ENCODE data around the gene LAMTOR2.

Gene LAMTOR2

GRCh38 chr1:156076609-156077429, 22.2 kb downstream of the LAMTOR2 start:
- peak; percentile 68 for DNase-seq

- no peak for DNase-seq
These were observed 22.8 kb downstream of the LAMTOR2 start for GRCh38 chr1:156077430-156077760.

- DNase-seq = no peak
These were observed 24.1 kb downstream of the LAMTOR2 start for GRCh38 chr1:156078728-156079127.

GRCh38 chr1:156079762-156080161, 25.2 kb downstream of the LAMTOR2 start:
- no peak for DNase-seq

GRCh38 chr1:156080241-156080862, 25.8 kb downstream of the LAMTOR2 start:
- DNase-seq = peak; percentile 60

DNA sequence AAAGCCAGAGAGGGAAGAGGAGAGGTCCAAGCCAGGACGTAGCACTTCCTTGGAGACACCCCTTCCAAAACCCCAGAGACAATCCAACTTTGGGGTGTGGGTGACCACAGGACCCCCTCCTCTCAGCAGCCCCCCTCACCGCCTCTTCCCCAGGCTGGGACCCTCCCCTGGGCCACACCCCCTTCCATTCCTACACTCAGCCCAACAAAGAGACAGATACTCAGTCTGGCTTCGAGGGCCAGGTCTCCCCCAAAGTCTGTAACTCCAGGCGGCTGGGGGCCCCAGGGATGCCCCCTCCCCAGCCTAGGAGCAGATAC, 26.2 kb downstream of the LAMTOR2 start:
- DNase-seq = no peak

DNA sequence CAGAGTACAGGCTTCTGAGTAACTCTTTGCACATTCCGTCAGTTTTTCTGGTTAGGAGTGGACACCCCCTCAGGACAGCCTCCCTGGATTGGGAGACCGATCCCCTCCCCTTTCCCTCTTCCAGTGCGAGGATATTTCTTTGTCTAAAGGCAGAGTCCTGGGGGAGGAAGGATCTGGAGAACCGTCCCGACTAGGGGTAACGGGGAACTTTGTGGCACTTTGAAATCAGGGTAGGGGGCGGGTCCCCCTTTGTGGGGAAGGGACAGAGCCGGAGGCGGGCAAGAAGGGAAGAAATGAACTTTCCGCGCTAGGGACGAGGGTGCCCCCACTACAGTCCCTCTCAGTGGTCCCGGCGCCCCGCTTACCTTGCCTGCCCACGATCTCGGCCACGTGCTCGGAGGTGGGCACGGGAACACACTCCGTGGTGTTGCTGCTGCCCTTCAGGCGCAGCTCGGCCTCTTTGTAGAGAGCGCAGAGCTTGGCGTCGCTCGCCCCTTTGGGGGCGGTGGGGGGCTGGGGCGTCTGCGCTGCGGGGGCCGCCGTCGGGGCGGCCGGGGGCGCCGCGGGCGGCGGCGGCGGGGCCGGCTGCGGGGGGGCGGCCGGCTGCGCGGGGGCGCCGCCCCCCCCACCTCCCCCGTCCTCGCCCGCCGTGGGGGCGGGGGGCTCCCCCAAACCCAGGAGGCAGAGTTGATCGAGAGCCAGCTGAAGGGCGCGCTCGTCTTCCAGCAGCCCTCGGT, 26.8 kb downstream of the LAMTOR2 start:
- peak; percentile 60 for DNase-seq

GRCh38 chr1:156081917-156082308, 27.3 kb downstream of the LAMTOR2 start:
- DNase-seq = no peak

- peak; percentile 95 for DNase-seq
These were observed 27.9 kb downstream of the LAMTOR2 start, which contains the start of gene MEX3A for GRCh38 chr1:156082309-156083091. MEX3A (minus strand) TSS chr1:156082465; CDS start chr1:156081998, 467 bp downstream.

- DNase-seq = no peak
These were observed 29.5 kb downstream of the LAMTOR2 start for GRCh38 chr1:156083800-156084790.

DNA sequence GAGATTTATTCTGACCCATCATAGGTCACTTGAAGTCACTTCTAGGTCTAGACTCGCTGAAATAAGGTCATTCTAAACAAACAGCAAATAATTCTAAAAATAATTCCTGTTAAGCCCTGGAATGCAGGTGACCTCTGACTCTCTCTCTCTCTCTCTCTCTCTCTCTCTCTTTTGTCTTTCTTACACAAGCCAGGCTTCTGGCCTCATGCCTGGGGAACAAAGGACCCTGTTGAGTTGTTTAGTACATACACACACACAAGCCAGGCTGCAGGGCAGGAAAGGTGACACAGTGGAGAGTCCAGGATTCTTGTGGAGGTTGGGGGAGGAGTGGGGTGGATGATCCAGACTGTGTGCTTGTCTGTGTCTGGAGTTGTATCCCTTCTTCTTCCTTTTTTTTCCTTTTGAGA, 31.7 kb downstream of the LAMTOR2 start:
- DNase-seq = no peak

DNA sequence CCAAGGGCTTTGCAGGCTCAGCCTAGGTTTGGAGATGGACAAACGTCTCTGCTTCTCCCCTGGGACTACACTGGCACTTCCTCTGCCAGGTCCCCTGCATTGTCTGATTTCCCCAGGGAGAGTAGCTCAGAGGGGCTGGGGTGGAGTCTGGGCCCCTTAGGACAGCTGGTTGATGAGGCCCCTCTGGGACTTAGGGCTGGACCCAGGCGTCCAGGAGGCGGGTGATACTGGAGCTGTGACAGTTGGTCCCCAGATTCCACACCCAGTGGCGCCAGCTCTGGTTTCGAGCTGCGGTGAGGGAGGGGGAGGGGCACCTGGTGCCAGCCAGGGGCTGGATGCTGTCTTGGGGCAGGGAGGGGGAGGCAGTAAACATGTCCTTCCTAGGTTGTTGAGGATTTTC, 35.1 kb downstream of the LAMTOR2 start:
- DNase-seq = no peak

- DNase-seq = no peak
These were observed 35.7 kb downstream of the LAMTOR2 start for GRCh38 chr1:156090138-156090839.

DNA sequence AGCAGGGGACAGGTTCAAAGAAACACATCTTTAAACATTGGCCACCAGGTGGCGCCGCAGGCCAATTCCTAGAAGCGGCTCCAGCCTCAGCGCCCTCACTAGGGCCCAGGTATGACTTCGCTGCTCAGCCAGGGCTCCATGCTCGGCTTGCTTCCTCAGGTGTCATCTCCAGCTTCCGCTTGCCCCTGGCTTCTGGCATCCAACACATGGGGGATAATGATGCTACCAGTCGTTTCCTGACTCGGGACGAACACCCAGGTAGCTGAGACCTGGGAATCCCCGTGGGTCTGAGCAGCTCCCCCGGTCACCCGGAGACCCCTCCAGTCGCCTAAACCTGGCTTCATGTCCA, 36.2 kb downstream of the LAMTOR2 start:
- DNase-seq = peak; percentile 83

GRCh38 chr1:156091610-156092009, 37.0 kb downstream of the LAMTOR2 start:
- no peak for DNase-seq

GRCh38 chr1:156095906-156096508, 41.4 kb downstream of the LAMTOR2 start:
- DNase-seq = no peak

DNA sequence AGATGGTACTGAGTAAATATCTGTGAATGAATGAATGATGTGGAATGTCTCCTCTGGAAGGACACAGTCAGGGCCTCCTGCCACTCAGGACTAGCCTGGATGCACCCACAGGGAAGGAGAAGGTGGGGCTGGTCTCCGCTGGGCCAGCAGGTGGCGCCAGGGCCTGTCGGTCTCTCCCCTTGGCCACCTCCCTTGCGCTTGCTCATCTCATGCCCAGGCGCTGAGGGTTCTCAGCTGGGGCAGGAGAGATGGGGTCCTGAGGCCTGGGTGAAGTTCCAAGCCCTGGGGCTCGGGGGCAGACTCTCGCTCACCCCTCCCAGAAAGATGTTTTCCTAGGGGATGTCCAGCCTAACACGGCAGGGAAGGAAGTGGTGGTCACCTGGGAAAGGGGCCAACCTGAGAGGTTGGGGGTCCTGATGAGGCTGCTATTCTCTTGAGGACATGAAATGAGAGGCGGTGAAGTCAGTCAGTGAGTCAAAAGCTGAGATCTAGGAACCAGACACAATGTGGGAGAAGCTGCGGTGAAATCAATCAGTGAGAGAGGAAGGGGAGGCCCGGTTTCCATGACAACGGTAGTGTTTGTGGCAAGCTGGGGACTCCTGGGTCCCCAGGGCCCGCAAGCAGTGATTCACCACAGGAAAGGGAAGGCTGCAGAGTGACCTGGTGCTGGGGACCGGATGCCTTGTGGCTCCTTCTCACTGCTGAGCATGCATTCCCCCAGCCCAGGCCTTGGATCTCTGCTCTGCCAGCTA, 42.2 kb downstream of the LAMTOR2 start:
- peak; percentile 91 for DNase-seq

GRCh38 chr1:156097499-156098178, 43.1 kb downstream of the LAMTOR2 start:
- no peak for DNase-seq

GRCh38 chr1:156098784-156099183, 44.2 kb downstream of the LAMTOR2 start:
- DNase-seq = no peak
